Thoracic aorta (tissue), 2 donors: ENCODE measurements around the gene CNPY2. TPM values are rescaled to one million over a fixed set of nuclear protein-coding genes. Genes with fewer than 3 reads are reported as not detected.
A peak's percentile ranks its signal among the peaks of the same experiment; 100 is the strongest.

ENCODE experiments used
- ATAC-seq: fragments of 150-250 bp; one replicate; pipeline ENCODE4 v1.8.0; 2017; ENCODE audit warnings: low read depth; ENCODE audit not compliant: insufficient number of reproducible peaks, low FRiP score
- DNase-seq: peaks from one replicate; pipeline ENCODE4 v3.0.0-alpha.2; 2020; ENCODE audit warnings: low spot score
- H3K27ac ChIP-seq, 2 donors: fragments of 200-600 bp; sonication (generic); 1 replicate in 1 of 2; 2 replicates in 1 of 2; pipeline ENCODE4 v1.5.1; 2016; ENCODE audit warnings: mild to moderate bottlenecking in 2 of 2, moderate library complexity in 2 of 2
- H3K27me3 ChIP-seq: fragments of 200-600 bp; sonication (generic); replicated peaks from 2 replicates; pipeline ENCODE4 v1.6.0; 2016; ENCODE audit warnings: mild to moderate bottlenecking; ENCODE audit not compliant: insufficient read depth
- H3K36me3 ChIP-seq: fragments of 200-600 bp; sonication (generic); one replicate; pipeline ENCODE4 v1.5.1; 2016
- H3K4me1 ChIP-seq, 2 donors: fragments of 200-600 bp; sonication (generic); 1 replicate in 1 of 2; 2 replicates in 1 of 2; pipeline versions ENCODE4 v1.5.1 to v1.6.0; 2016; ENCODE audit warnings: low read depth in 2 of 2, mild to moderate bottlenecking in 1 of 2; ENCODE audit not compliant: control insufficient read depth in 1 of 2
- H3K4me3 ChIP-seq: fragments of 200-600 bp; sonication (generic); 2 replicates; pipeline ENCODE4 v1.5.1; 2016; ENCODE audit warnings: mild to moderate bottlenecking
- H3K9me3 ChIP-seq: fragments of 200-600 bp; sonication (generic); 2 replicates; pipeline ENCODE4 v1.5.1; 2016
- CTCF ChIP-seq: fragments of 200-600 bp; sonication (generic); IDR thresholded peaks from one replicate; pipeline ENCODE4 v1.5.1; 2019; ENCODE audit warnings: antibody characterized with exemption
- total RNA-seq, 2 donors: library from RNA; depleted of rRNA; stranded (reverse); fragments of >200 nt; gene quantifications; one replicate each; pipeline versions ENCODE4 v1.1.0 to v1.2.3, GENCODE V29; 2016

CNPY2 gene
- total RNA-seq, 2 donors from 2014 or later = 72.0 to 85.1 TPM

GRCh38 chr12:56334490-56334793 is 18.7 kb upstream of the CNPY2 start:
- ATAC-seq (peak; percentile 6), DNase-seq (no peak)
- peak overlapping the region; percentile 91 to 93 for H3K27ac ChIP-seq
- H3K4me3 ChIP-seq = peak overlapping the region; percentile 78
- no peaks in the 10 kb centered on the region for H3K9me3 ChIP-seq
- H3K4me1 ChIP-seq = peaks cover 3 to 11% of the 10 kb centered on the region in 2 donors
- H3K36me3 ChIP-seq = no peaks in the 10 kb centered on the region
- TF ChIP-seq CTCF = no peak
- no peaks in the 10 kb centered on the region for H3K27me3 ChIP-seq

GRCh38 chr12:56333679-56334489 is 18.1 kb upstream of the CNPY2 start, which contains the start of gene PAN2:
Gene PAN2 (minus strand): TSS chr12:56334000. CDS start chr12:56333094, 906 bp downstream.
- peak; percentile 59 for TF ChIP-seq CTCF
- ATAC-seq = peak; percentile 93
- Histone ChIP-seq H3K36me3 (no peaks in the 10 kb centered on the region), H3K4me3 (peak within 1 kb of the TSS; percentile 78), H3K27ac (peak within 1 kb of the TSS; percentile 91 to 93), H3K9me3 (no peaks in the 10 kb centered on the region), H3K27me3 (no peaks in the 10 kb centered on the region), H3K4me1 (peaks cover 3 to 11% of the 10 kb centered on the region in 2 donors)
- peak; percentile 84 for DNase-seq

DNA sequence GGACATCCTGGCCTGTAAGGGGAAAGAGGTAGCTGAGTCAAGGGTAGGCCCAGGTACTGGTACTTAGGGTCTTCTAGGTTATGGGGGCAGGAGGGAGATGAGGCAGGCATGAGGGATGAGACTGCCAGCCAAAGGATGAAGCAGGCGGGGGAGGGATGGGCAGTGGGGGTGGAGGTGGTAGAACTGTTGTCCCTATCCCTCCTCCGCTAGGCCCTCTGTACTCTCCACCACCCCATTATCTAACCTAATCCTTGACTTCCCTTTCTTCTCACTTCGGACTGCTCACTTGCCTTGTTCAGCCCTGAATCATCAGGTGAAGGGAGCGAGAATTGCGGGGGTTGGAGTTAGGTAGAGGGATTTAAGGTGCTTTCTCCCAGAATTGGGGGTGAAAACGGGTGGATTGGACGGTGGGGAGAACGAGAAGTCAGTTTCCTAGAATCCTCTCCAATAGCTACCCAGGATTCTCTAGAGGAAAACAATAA is 17.4 kb upstream of the CNPY2 start:
- Histone ChIP-seq H3K4me3 (peak overlapping the region; percentile 78), H3K36me3 (no peaks in the 10 kb centered on the region), H3K27ac (peak overlapping the region; percentile 91 to 93), H3K9me3 (no peaks in the 10 kb centered on the region), H3K27me3 (no peaks in the 10 kb centered on the region), H3K4me1 (peaks cover 3 to 11% of the 10 kb centered on the region in 2 donors)
- ATAC-seq (peak; percentile 6), DNase-seq (no peak)
- no peak for TF ChIP-seq CTCF

DNA sequence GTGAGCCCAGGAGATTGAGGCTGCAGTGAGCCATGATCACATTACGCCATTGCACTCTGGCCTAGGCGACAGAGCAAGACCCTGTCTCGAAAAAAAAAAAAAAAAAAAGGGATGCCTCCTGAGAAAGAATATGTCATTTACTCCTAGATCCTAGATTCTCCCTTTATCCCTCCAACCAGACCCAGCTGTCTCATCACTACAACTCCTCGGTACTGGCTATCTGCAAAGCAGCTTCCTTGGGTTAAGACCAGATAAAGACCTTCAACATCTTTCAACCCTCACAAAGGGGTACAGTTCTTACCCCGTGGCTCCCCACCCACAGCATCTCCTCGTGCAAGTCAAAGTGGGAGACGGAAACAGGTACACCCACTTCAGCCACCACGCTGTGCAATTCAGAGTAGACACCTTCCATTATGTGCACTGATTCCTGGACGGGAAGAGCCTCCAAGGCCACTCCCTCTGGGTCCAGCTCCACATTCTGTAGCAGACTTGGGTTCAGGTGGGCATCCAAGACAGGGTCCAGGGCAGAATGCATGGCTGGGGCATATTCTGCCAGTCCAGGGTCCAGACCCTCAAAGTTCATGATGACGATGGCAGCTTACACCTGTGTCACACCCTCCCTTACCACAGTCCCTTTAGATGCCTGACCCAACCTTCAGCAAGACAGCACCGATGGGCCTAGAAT is 16.9 kb upstream of the CNPY2 start:
- no peak for TF ChIP-seq CTCF
- H3K27ac ChIP-seq = peak overlapping the region; percentile 91 to 93
- peaks cover 1% of the 10 kb centered on the region for H3K36me3 ChIP-seq
- peak overlapping the region; percentile 78 for H3K4me3 ChIP-seq
- no peaks in the 10 kb centered on the region for H3K9me3 ChIP-seq
- no peaks in the 10 kb centered on the region for H3K27me3 ChIP-seq
- DNase-seq (no peak), ATAC-seq (no peak)
- H3K4me1 ChIP-seq = peaks cover 3 to 11% of the 10 kb centered on the region in 2 donors

DNA sequence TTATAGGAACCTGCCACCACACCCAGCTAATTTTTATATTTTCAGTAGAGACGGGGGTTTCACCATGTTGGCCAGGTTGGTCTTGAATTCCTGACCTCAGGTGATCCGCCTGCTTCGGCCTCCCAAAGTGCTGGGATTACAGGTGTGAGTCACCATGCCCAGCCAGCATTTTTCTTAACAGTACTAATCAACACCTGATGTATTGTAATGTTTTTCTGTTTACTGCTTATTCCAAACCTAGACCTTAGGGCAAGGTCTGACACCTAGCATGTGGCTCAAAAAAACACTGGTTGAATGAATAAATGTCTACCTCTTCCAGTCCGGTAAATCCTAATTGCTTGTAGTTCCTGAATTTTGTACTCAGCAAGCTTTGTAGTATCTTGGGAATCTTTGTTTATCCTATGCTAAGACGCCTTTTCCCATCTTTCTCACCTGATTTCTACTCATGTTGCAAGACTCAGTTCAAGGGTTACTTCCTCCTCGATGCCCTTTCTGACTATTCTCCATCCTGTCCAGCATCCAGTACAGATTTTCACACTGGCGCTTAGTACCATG is 15.2 kb upstream of the CNPY2 start:
- TF ChIP-seq CTCF = no peak
- ATAC-seq = no peak
- Histone ChIP-seq H3K27ac (no peak overlapping the region), H3K4me1 (peaks cover 3 to 11% of the 10 kb centered on the region in 2 donors), H3K27me3 (no peaks in the 10 kb centered on the region), H3K9me3 (no peaks in the 10 kb centered on the region), H3K36me3 (peaks cover 12% of the 10 kb centered on the region), H3K4me3 (no peak overlapping the region)
- DNase-seq = no peak
